T-cell (primary cell): Measurements from ENCODE around the gene GKN2. TPM values are rescaled to one million over a fixed set of nuclear protein-coding genes. Genes with fewer than 3 reads are reported as not detected.

Experiments used
- ATAC-seq, 4 experiments: fragments of 200-7000 bp in 3 of 4; fragments of 150-1000 bp in 1 of 4; cut with Tn5 transposase; replicated peaks in 1 of 4; 1 replicate in 3 of 4; 2 replicates in 1 of 4; pipeline ENCODE4 v1.10.0; 2021; ENCODE audit warnings: moderate library complexity in 3 of 4, mild to moderate bottlenecking in 2 of 4, moderate number of reproducible peaks in 1 of 4
- CTCF ChIA-PET, 2 donors: fragments of 300-600 bp; sonication (Branson Sonifier 250); formaldehyde crosslinking; loops; one replicate each; lab custom pipeline; 2022; ENCODE audit warnings: antibody characterized with exemption in 2 of 2; lab: Charles Lee
- POLR2A ChIA-PET, 2 donors: fragments of 300-600 bp; sonication (Branson Sonifier 250); formaldehyde crosslinking; loops; one replicate each; lab custom pipeline; 2022; ENCODE audit warnings: antibody characterized with exemption in 2 of 2; lab: Charles Lee
- DNase-seq, 35 experiments: peaks; one replicate each; pipeline versions ENCODE4 v3.0.0 to v3.0.0-alpha.2; 2013 to 2023
- H3K27ac ChIP-seq: one replicate; pipeline ENCODE4 v1.5.1; 2013; ENCODE audit warnings: low read length
- H3K27me3 ChIP-seq, 2 experiments: replicated peaks in 1 of 2; 1 replicate in 1 of 2; 2 replicates in 1 of 2; pipeline versions ENCODE4 v1.6.1 to v1.7.0; 2013; ENCODE audit warnings: low read length in 1 of 2, mixed read lengths in 1 of 2; ENCODE audit not compliant: control insufficient read depth in 2 of 2, insufficient read depth in 2 of 2; ENCODE audit errors: extremely low read depth in 1 of 2
- H3K36me3 ChIP-seq, 2 donors: 1 replicate in 1 of 2; 2 replicates in 1 of 2; pipeline versions ENCODE4 v1.6.1 to v1.7.0; 2013; ENCODE audit warnings: low read length in 1 of 2; ENCODE audit not compliant: control insufficient read depth in 2 of 2, insufficient read depth in 1 of 2; ENCODE audit errors: extremely low read depth in 1 of 2
- H3K4me1 ChIP-seq, 2 experiments: 1 replicate in 1 of 2; 2 replicates in 1 of 2; pipeline versions ENCODE4 v1.6.1 to v1.7.0; 2013; ENCODE audit warnings: low read length in 2 of 2, mixed read lengths in 1 of 2; ENCODE audit not compliant: insufficient read depth in 2 of 2, control insufficient read depth in 1 of 2; ENCODE audit errors: extremely low read depth in 1 of 2
- H3K4me3 ChIP-seq, 2 donors: 1 replicate in 1 of 2; 2 replicates in 1 of 2; pipeline versions ENCODE4 v1.5.1 to v1.7.0; 2013; ENCODE audit warnings: mild to moderate bottlenecking in 2 of 2, low read length in 1 of 2, moderate library complexity in 1 of 2; ENCODE audit not compliant: control insufficient read depth in 1 of 2; ENCODE audit errors: extremely low read depth in 1 of 2
- H3K9me3 ChIP-seq: 2 replicates; pipeline ENCODE4 v1.7.0; 2013
- H3K27ac Mint-ChIP-seq, 2 donors: one replicate each; pipeline ENCODE4 v1.8.0; 2020 to 2021; ENCODE audit warnings: mild to moderate bottlenecking in 2 of 2, mixed read lengths in 2 of 2
- H3K27me3 Mint-ChIP-seq, 2 donors: one replicate each; pipeline ENCODE4 v1.8.0; 2021 to 2022; ENCODE audit warnings: mixed read lengths in 2 of 2
- H3K36me3 Mint-ChIP-seq: one replicate; pipeline ENCODE4 v1.8.0; 2021; ENCODE audit warnings: mixed read lengths
- H3K4me1 Mint-ChIP-seq, 3 donors: one replicate each; pipeline ENCODE4 v1.8.0; 2020 to 2022; ENCODE audit warnings: mixed read lengths in 3 of 3, mild to moderate bottlenecking in 1 of 3
- H3K4me3 Mint-ChIP-seq, 3 donors: one replicate each; pipeline ENCODE4 v1.8.0; 2020 to 2022; ENCODE audit warnings: mild to moderate bottlenecking in 3 of 3, mixed read lengths in 3 of 3, moderate library complexity in 3 of 3
- H3K9me3 Mint-ChIP-seq, 3 donors: one replicate each; pipeline ENCODE4 v1.8.0; 2020 to 2022; ENCODE audit warnings: mixed read lengths in 3 of 3
- WGBS: methylation state at CpG from one replicate; pipeline ENCODE4 v1.1.5; 2013; ENCODE audit warnings: missing lambda C conversion rate; ENCODE audit not compliant: insufficient coverage; 5-methylcytosine and 5-hydroxymethylcytosine counted together
- total RNA-seq, 35 experiments: library from RNA in 6 of 35; stranded (reverse) in 6 of 35; fragments of 120-200 nt in 1 of 35; gene quantifications; one replicate each; pipeline versions ENCODE4 v1.2.1 to v1.2.4 and lab custom pipeline; 2013 to 2026

The GKN2 gene
- total RNA-seq, 5 donors from 2014 or later (not counting 1 experiment from before 2014, with no cell fraction given): not detected

DNA sequence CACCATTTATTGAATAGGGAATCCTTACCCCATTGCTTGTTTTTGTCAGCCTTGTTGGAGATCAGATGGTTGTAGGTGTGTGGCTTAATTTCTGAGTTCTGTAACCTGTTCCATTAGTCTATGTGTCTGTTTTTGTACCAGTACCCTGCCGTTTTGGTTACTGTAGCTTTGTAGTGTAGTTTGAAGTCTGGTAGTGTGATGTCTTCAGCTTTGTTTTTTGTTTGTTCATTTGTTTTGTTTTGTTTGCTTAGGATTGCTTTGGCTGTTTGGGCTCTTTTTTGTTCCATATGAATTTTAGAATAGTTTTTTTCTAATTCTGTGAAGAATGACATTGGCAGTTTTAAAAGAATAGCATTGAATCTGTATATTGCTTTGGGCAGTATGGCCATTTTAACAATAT lies 12.7 kb downstream of the GKN2 start:
- Histone ChIP-seq H3K36me3 (no peaks in the 10 kb centered on the region), H3K27ac (no peak overlapping the region), H3K4me1 (peaks cover 0 to 4% of the 10 kb centered on the region in 2 experiments), H3K4me3 (no peak overlapping the region), H3K27me3 (peaks cover 0 to 23% of the 10 kb centered on the region in 2 experiments), H3K9me3 (no peaks in the 10 kb centered on the region)
- ChIA-PET CTCF (interaction anchor here (0.6 to 0.7 kb wide), 2 partner anchors 24 to 582 kb away, joined by 3 to 7 read pairs; no protein-coding TSS in a partner anchor), POLR2A (no interaction called here)
- DNase-seq: no peak
- no peak for ATAC-seq
- no peaks in the 10 kb centered on the region for H3K36me3 Mint-ChIP-seq
- H3K4me1 Mint-ChIP-seq: peaks cover 3 to 7% (median 4%) of the 10 kb centered on the region in 3 donors
- H3K27ac Mint-ChIP-seq: no peak overlapping the region
- 100% methylated on average over 1 of the region's 1 CpG for WGBS
- no peaks in the 10 kb centered on the region for H3K9me3 Mint-ChIP-seq
- peaks cover 25 to 31% of the 10 kb centered on the region in 2 donors for H3K27me3 Mint-ChIP-seq
- H3K4me3 Mint-ChIP-seq: no peak overlapping the region

- Mint-ChIP-seq H3K9me3 (no peaks in the 10 kb centered on the region), H3K4me3 (no peak overlapping the region), H3K36me3 (no peaks in the 10 kb centered on the region), H3K27ac (no peak overlapping the region), H3K4me1 (peaks cover 2 to 7% (median 4%) of the 10 kb centered on the region in 3 donors), H3K27me3 (peaks cover 21 to 26% of the 10 kb centered on the region in 2 donors)
- Histone ChIP-seq H3K9me3 (no peaks in the 10 kb centered on the region), H3K4me1 (peaks cover 0 to 4% of the 10 kb centered on the region in 2 experiments), H3K36me3 (no peaks in the 10 kb centered on the region), H3K27me3 (peaks cover 0 to 17% of the 10 kb centered on the region in 2 experiments), H3K27ac (no peak overlapping the region), H3K4me3 (no peak overlapping the region)
- POLR2A ChIA-PET: no interaction called here
- DNase-seq (no peak), ATAC-seq (no peak)
- WGBS: no CpG with 5 or more reads among the region's 3 CpGs
- CTCF ChIA-PET: no interaction called here
Measured at GRCh38 chr2:68938938-68939337, 13.8 kb downstream of the GKN2 start.

GRCh38 chr2:68937346-68938055 lies 15.2 kb downstream of the GKN2 start:
- Histone ChIP-seq H3K27me3 (peaks cover 0 to 12% of the 10 kb centered on the region in 2 experiments), H3K4me1 (no peaks in the 10 kb centered on the region), H3K9me3 (no peaks in the 10 kb centered on the region), H3K27ac (no peak overlapping the region), H3K4me3 (no peak overlapping the region), H3K36me3 (no peaks in the 10 kb centered on the region)
- Mint-ChIP-seq H3K4me3 (no peak overlapping the region), H3K9me3 (no peaks in the 10 kb centered on the region), H3K27ac (no peak overlapping the region), H3K4me1 (no peaks in the 10 kb centered on the region), H3K27me3 (peaks cover 14 to 18% of the 10 kb centered on the region in 2 donors), H3K36me3 (no peaks in the 10 kb centered on the region)
- DNase-seq (no peak), ATAC-seq (no peak)
- ChIA-PET POLR2A (no interaction called here), CTCF (no interaction called here)
- WGBS: 80% methylated on average over 1 of the region's 5 CpGs

- peaks cover 7 to 13% of the 10 kb centered on the region in 2 donors for H3K27me3 Mint-ChIP-seq
- Histone ChIP-seq H3K9me3 (no peaks in the 10 kb centered on the region), H3K4me3 (no peak overlapping the region), H3K36me3 (no peaks in the 10 kb centered on the region), H3K27ac (no peak overlapping the region), H3K4me1 (no peaks in the 10 kb centered on the region), H3K27me3 (peaks cover 0 to 12% of the 10 kb centered on the region in 2 experiments)
- ChIA-PET POLR2A (interaction anchor here in 1 of 2 donors (0.6 kb wide), 1 partner anchor 13 kb away, joined by 7 read pairs; no protein-coding TSS in a partner anchor), CTCF (interaction anchor here in 1 of 2 donors (0.6 kb wide), 1 partner anchor 11 kb away, joined by 3 read pairs; no protein-coding TSS in a partner anchor)
- no peaks in the 10 kb centered on the region for H3K9me3 Mint-ChIP-seq
- no peak overlapping the region for H3K4me3 Mint-ChIP-seq
- DNase-seq (no peak), ATAC-seq (no peak)
- H3K36me3 Mint-ChIP-seq: no peaks in the 10 kb centered on the region
- H3K27ac Mint-ChIP-seq: no peak overlapping the region
- no peaks in the 10 kb centered on the region for H3K4me1 Mint-ChIP-seq
- no CpG with 5 or more reads among the region's 1 CpG for WGBS
Measured at GRCh38 chr2:68936889-68937288, 15.8 kb downstream of the GKN2 start.

- Histone ChIP-seq H3K36me3 (no peaks in the 10 kb centered on the region), H3K27me3 (peaks cover 0 to 12% of the 10 kb centered on the region in 2 experiments), H3K9me3 (no peaks in the 10 kb centered on the region), H3K4me1 (no peaks in the 10 kb centered on the region), H3K27ac (no peak overlapping the region), H3K4me3 (no peak overlapping the region)
- ChIA-PET CTCF (interaction anchor here (0.6 kb wide), 2 partner anchors 11 to 518 kb away, joined by 3 read pairs; no protein-coding TSS in a partner anchor), POLR2A (interaction anchor here in 1 of 2 donors (0.6 kb wide), 1 partner anchor 14 kb away, joined by 7 read pairs; no protein-coding TSS in a partner anchor)
- no peak overlapping the region for H3K4me3 Mint-ChIP-seq
- DNase-seq (no peak), ATAC-seq (no peak)
- H3K36me3 Mint-ChIP-seq: no peaks in the 10 kb centered on the region
- WGBS: no CpG with 5 or more reads among the region's 2 CpGs
- H3K4me1 Mint-ChIP-seq: no peaks in the 10 kb centered on the region
- H3K9me3 Mint-ChIP-seq: no peaks in the 10 kb centered on the region
- H3K27ac Mint-ChIP-seq: no peak overlapping the region
- peaks cover 7 to 9% of the 10 kb centered on the region in 2 donors for H3K27me3 Mint-ChIP-seq
Measured at GRCh38 chr2:68936427-68936826, 16.3 kb downstream of the GKN2 start.

- H3K27ac Mint-ChIP-seq: no peak overlapping the region
Measured at GRCh38 chr2:68935471-68935870, 17.2 kb downstream of the GKN2 start.

More at GRCh38 chr2:68935471-68935870, 17.2 kb downstream of the GKN2 start:
- Histone ChIP-seq H3K9me3 (no peaks in the 10 kb centered on the region), H3K36me3 (no peaks in the 10 kb centered on the region), H3K27me3 (peaks cover 0 to 12% of the 10 kb centered on the region in 2 experiments), H3K4me1 (no peaks in the 10 kb centered on the region), H3K27ac (no peak overlapping the region), H3K4me3 (no peak overlapping the region)
- Mint-ChIP-seq H3K4me1 (no peaks in the 10 kb centered on the region), H3K36me3 (no peaks in the 10 kb centered on the region), H3K4me3 (no peak overlapping the region), H3K27me3 (peaks cover 0 to 3% of the 10 kb centered on the region in 2 donors), H3K9me3 (no peaks in the 10 kb centered on the region)
- CTCF ChIA-PET: no interaction called here
- ATAC-seq (no peak), DNase-seq (no peak)
- POLR2A ChIA-PET: no interaction called here
- WGBS: 81% methylated on average over 5 of the region's 5 CpGs
